OCI-LY3 (cell line): Measurements from ENCODE around the gene ARHGAP35.

Source experiments
- H2AFZ ChIP-seq: fragments of 200-600, 300-600 bp; shearing (Covaris generic); 2 replicates; pipeline ENCODE4 v1.6.0; 2014; ENCODE audit warnings: antibody characterized with exemption, low read depth, low read length
- H3K27ac ChIP-seq: fragments of 200-600, 300-600 bp; sonication (generic); 2 replicates; pipeline ENCODE4 v1.5.1; 2014; ENCODE audit warnings: mild to moderate bottlenecking, low read length, moderate library complexity, mixed read lengths
- H3K27me3 ChIP-seq: fragments of 200-600, 300-600 bp; sonication (generic); 2 replicates; pipeline ENCODE4 v1.6.1; 2014; ENCODE audit warnings: low read depth, low read length, mixed read lengths
- H3K36me3 ChIP-seq: fragments of 200-600, 300-600 bp; sonication (generic); replicated peaks from 2 replicates; pipeline ENCODE3; 2014; ENCODE audit warnings: low read depth, low read length, mixed read lengths
- H3K4me1 ChIP-seq: fragments of 300-600, 200-600 bp; sonication (generic); 2 replicates; pipeline ENCODE4 v1.6.1; 2014; ENCODE audit warnings: low read length, mixed read lengths
- H3K4me2 ChIP-seq: fragments of 200-600, 300-600 bp; sonication (generic); 2 replicates; pipeline ENCODE4 v1.6.1; 2014; ENCODE audit warnings: low read length, mixed read lengths
- H3K4me3 ChIP-seq: fragments of 300-600, 200-600 bp; sonication (generic); 2 replicates; pipeline ENCODE4 v1.5.1; 2014; ENCODE audit warnings: antibody characterized with exemption, mild to moderate bottlenecking, low read length, moderate library complexity
- H3K79me2 ChIP-seq: fragments of 300-600, 200-600 bp; shearing (Covaris generic); 2 replicates; pipeline ENCODE4 v1.6.1; 2014; ENCODE audit warnings: mild to moderate bottlenecking, low read length, mixed read lengths
- H3K9ac ChIP-seq: fragments of 300-600, 200-600 bp; shearing (Covaris generic); 2 replicates; pipeline ENCODE4 v1.6.0; 2014; ENCODE audit warnings: mild to moderate bottlenecking, low read length, moderate library complexity
- H3K9me3 ChIP-seq: fragments of 200-600, 300-600 bp; shearing (Covaris generic); 2 replicates; pipeline ENCODE4 v1.6.1; 2014; ENCODE audit warnings: low read length, mixed read lengths; ENCODE audit not compliant: insufficient read depth
- H4K20me1 ChIP-seq: fragments of 200-600, 300-600 bp; sonication (generic); 2 replicates; pipeline ENCODE4 v1.6.1; 2016; ENCODE audit warnings: low read length, mixed read lengths; ENCODE audit not compliant: insufficient read depth
- CTCF ChIP-seq: fragments of 200-600, 300-600 bp; sonication (generic); IDR thresholded peaks from 2 replicates; pipeline ENCODE4 v1.5.1; 2014; ENCODE audit warnings: antibody characterized with exemption, low read length, low read depth
- EZH2phosphoT487 ChIP-seq: fragments of 200-600 bp; shearing (Covaris generic); IDR thresholded peaks from 2 replicates; pipeline ENCODE4 v1.6.1; 2018; ENCODE audit warnings: antibody characterized with exemption, mixed run types, low read depth

Gene ARHGAP35

DNA sequence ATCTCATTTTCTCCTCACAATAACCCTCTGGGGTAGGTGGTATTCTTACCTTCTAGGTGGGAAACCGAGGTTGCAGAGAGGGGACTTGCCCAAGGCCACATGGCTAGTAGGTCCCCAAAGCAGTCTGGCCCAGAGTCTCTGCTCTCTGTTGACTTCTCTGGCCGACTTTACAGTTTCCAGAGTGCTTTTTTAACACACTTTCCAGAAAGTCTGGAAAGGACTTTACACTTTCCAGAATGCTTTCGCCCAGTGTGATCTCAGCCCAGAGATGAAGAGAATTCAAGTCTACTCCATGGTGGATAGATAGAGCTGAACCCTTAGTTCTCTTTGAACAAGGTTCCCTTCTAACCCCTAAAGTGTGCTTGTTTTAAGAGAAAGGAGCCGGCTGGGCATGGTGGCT lies 12.2 kb downstream of the ARHGAP35 start:
- peaks cover 27% of the 10 kb centered on the region for H4K20me1 ChIP-seq

DNA sequence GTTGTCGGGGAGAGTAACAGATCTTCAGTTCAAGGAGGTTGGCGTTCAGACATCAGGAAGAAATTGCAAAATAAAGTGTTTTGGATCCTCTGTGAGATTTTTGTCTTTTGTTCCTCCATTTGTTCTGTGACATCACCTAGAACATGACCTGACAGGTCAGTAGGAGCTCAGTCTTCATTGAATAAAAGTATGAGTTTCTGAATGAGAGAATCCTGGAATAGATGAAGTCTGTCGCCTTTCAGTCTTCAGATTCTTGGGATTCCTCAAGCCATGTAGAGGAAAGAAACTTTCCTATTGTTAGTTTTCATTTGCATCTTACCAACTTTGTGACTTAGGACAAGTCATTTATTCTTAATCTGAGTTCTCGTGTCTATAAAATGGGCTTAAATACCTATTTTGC lies 14.4 kb downstream of the ARHGAP35 start:
- Histone ChIP-seq H3K9me3 (no peaks in the 10 kb centered on the region), H3K36me3 (peaks cover 7% of the 10 kb centered on the region), H3K27ac (no peak overlapping the region), H3K27me3 (no peaks in the 10 kb centered on the region), H3K4me1 (no peaks in the 10 kb centered on the region), H3K9ac (no peak overlapping the region), H2AFZ (no peak overlapping the region), H3K4me2 (no peak overlapping the region), H3K79me2 (peaks cover 68% of the 10 kb centered on the region), H4K20me1 (peaks cover 15% of the 10 kb centered on the region), H3K4me3 (no peak overlapping the region)
- no peak for TF ChIP-seq EZH2phosphoT487

More for the DNA sequence above, 12.2 kb downstream of the ARHGAP35 start:
- peaks cover 11% of the 10 kb centered on the region for H3K36me3 ChIP-seq
- 0 out of 2 replicates have a peak, but pooled peaks cover 3% of the 10 kb centered on the region for H3K4me1 ChIP-seq
- TF ChIP-seq EZH2phosphoT487: no peak
- TF ChIP-seq CTCF: no peak
- H3K9ac ChIP-seq: no peak overlapping the region
- no peaks in the 10 kb centered on the region for H3K27me3 ChIP-seq
- H2AFZ ChIP-seq: no peak overlapping the region
- peaks cover 77% of the 10 kb centered on the region for H3K79me2 ChIP-seq
- no peak overlapping the region for H3K4me2 ChIP-seq
- H3K4me3 ChIP-seq: no peak overlapping the region
- H3K9me3 ChIP-seq: no peaks in the 10 kb centered on the region
- H3K27ac ChIP-seq: no peak overlapping the region

GRCh38 chr19:46875657-46876056 lies 14.9 kb downstream of the ARHGAP35 start:
- H3K9me3 ChIP-seq: no peaks in the 10 kb centered on the region
- H3K36me3 ChIP-seq: peaks cover 7% of the 10 kb centered on the region
- H3K4me3 ChIP-seq: no peak overlapping the region
- H3K4me2 ChIP-seq: no peak overlapping the region
- peaks cover 64% of the 10 kb centered on the region for H3K79me2 ChIP-seq
- H3K4me1 ChIP-seq: no peaks in the 10 kb centered on the region
- TF ChIP-seq EZH2phosphoT487 (no peak), CTCF (no peak)
- H3K9ac ChIP-seq: no peak overlapping the region
- no peak overlapping the region for H3K27ac ChIP-seq
- H3K27me3 ChIP-seq: no peaks in the 10 kb centered on the region
- H4K20me1 ChIP-seq: peaks cover 12% of the 10 kb centered on the region
- no peak overlapping the region for H2AFZ ChIP-seq

GRCh38 chr19:46878613-46879375 lies 18.0 kb downstream of the ARHGAP35 start:
- H2AFZ ChIP-seq: no peak overlapping the region
- no peak overlapping the region for H3K9ac ChIP-seq
- no peak overlapping the region for H3K4me3 ChIP-seq
- H3K9me3 ChIP-seq: no peaks in the 10 kb centered on the region
- no peak overlapping the region for H3K4me2 ChIP-seq
- 0 out of 2 replicates have a peak, but pooled peaks cover 9% of the 10 kb centered on the region for H4K20me1 ChIP-seq
- no peak overlapping the region for H3K27ac ChIP-seq
- H3K79me2 ChIP-seq: peaks cover 42% of the 10 kb centered on the region
- H3K36me3 ChIP-seq: peaks cover 2% of the 10 kb centered on the region
- no peak for TF ChIP-seq EZH2phosphoT487
- no peak for TF ChIP-seq CTCF
- H3K27me3 ChIP-seq: no peaks in the 10 kb centered on the region
- H3K4me1 ChIP-seq: no peaks in the 10 kb centered on the region
